ENCODE results near the gene TOX2.

Gene TOX2

DNA sequence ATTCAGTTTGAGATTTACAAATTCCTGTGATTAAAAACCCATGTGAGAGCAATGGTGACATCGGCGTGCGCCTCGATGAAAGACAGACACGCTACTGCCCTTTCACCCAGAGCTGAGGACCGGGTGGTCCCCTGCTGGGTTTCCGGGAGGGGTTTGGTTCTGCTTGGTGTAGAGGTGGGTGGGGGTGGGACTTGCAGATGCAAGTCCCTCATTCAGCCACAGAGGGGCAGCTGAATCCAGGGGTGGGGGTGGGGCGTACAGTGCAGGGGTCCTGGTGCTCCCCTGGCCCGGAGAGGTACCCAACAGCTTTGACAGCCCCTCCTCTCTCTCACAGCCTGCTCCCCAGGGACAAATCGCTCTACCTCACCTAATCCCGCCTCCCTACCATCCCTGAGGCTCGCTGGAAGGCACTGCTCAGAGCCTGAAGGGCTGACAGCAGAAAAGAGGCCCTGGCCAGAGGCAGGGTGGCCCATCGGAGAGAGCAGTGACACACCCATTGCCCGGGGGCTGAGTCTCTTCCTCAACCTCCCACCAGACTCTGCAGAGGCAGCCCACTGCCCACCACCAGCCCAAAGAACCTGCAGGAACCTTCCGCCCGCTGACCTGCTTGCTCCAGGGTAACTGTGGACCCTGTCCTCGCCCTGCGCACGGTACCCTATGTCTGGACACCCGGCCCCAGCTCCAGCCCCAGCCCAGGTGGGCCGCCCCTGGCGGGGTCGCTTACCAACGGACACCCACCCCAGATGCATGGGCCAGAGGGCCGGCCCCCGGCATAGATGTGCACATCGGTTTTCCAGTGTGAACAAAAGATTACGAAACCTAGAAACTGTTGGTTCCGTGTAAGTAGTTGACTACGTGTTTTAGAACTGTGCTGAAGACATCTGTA is 153.9 kb downstream of the TOX2 start:
- DNase-seq = no peak

DNA sequence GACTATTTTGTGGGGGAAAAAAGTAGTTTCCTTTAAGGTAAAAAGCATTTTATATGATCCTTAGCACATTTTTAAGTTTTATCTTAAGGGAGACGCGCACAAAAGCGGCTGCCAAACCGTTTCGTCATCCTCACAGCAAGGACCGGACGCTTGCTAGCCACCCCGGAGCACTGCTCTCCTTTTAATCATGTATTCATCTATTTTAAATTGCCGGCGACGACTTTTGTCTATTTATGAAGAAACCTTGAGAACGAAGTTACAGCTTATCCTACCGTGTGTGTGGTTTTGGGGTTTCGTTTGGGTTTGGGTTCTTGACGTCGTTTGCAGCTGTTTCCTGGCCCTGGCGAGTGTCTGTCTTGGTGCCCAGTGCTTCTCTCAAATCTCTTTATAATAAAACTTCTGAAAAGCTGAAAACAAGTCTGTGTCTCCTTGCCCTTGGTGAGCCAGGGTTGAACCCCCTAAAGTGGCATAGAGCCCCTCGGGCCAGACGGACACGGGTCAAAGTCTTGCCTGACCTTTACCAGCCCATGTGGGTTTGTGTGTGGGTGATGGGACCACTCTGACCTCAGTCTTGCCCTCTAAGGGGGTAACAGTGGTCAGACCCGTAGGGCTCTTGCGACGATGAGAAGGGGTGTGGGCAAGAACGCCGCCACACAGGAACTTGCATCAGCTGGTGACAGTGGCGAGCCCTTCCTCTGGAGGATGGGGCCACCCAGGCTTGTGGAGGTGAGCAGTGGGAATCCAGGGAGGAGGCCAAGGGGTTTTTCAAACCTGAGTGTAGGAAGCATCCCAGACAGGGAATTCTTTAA is 154.8 kb downstream of the TOX2 start:
- no peak for DNase-seq

DNA sequence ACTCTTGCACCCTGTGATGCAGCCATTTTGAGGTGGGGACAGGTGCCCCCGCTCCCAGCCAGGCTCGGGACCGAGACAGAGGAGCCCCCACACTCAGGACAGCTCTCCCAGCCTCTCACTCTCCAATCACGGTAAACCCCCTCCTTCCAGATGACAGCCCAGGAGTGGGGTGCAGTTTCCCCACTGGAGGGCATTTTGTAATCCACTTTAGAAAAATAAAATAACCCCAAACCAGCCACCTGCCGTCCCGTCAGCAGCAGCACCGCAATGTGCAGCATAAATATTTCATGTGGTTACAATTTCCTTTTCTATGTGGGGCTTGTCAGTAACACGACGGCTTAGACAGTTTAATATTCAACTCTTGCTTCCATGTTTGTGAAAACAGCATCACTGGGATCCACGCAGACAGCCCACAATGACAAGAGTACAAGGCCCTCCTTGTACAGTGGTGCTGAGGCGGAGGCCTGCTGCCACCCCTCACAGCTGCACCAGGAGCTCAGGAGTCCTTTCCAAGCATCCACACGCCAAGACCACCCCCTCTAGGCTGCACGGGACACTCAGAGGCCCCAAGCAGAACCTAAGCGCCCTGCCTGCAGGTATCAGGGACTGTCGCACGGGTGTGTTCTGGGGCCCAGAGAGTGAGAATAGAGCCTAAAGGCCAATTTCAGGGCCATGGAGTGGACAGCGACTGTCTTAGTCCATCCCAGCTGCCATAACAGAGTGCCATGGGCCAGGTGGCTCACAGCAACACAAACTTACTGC is 155.7 kb downstream of the TOX2 start:
- no peak for DNase-seq

DNA sequence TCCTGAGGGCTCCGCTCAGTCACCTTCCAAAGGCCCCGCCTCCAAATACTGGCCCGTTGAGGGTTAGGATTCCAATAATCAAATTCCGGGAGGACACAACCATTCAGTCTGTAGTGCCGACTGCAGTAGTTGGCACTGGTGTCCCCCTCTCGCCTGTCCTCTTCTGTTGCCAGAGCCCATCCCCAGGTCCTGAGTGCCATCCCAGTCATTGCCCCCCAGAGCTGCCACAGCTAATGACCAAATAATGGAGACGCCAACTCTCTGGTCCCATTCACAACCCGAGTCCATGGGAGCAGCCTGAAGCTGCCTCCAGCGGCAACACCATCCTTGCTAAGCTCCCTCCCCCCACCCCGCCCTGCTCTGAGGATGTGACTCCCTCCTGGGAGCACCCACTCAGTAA is 156.4 kb downstream of the TOX2 start:
- DNase-seq = no peak

DNA sequence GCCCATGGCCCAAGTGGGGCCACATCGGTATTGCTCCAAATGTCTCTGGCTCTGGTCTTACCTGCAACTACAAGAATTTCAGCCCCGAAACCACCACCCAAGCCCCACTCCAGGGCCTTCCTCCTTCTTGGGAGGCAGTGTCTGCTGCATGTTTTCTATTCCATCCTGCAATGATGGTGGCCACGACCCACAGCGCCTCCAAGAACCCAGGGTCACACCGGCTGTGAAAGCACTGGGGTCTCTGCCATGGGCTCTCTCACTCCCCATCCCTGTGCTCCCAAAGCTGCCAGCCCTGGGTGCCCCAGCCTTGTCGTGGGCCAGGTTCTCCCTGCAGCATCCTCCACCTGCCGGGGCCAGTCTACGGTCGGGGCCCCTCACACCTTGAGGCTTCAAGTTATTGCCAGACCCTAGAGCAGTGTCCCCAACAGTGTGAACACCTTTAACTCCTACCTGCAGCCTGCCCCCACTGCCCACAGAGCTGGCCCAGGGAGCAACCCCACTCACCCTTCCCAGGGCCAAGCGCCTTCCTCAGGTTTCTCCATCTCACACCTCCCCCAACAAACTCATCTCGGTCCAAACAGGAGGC is 157.0 kb downstream of the TOX2 start:
- DNase-seq = no peak

DNA sequence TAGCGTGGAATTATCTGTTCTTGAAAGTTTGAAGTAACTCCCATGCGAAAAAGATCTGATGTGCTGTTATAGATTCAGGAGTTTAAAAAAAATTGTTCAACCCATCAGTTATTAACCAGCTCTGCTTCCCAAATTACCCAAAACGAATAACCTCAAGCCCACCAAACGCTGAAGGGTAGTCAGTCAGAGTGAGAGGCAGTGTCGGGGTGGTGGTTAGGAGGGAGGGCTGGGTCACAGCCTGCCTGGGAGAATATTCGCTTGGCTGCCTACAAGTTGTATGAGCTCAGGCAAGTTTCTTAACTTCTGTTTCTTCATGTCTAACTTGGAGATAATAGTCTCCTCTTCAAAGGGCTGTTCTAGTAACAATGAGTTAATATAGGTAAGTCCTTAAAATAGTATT is 157.7 kb downstream of the TOX2 start:
- no peak for DNase-seq

DNA sequence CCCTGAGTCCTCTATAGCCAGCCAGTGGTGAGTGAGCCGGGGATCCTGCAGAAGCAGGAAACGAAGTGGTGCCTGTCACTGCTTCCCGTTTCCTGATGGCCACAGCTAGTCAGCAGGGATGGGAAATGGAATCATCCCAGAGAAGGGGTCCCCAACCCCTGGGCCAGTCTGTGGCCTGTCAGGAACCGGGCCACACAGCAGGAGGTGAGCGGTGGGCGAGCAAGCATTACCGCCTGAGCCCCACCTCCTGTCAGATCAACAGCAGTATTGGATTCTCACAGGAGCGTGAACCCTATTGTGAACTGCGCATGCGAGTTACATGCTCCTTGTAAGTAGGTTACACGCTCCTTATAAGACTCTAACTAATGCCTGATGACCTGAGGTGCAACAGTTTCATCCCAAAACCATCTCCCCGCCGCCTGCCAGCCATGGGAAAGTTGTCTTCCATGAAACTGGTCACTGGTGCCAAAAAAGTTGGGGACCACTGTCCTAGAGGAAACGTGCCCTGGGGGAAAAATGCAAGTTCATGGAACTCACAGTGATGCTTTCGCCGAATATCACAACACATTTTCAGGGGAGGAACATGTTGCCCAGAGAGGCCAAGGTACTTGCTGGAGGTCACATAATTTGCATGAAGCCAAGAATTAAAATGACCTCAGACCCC is 158.5 kb downstream of the TOX2 start:
- DNase-seq = no peak

DNA sequence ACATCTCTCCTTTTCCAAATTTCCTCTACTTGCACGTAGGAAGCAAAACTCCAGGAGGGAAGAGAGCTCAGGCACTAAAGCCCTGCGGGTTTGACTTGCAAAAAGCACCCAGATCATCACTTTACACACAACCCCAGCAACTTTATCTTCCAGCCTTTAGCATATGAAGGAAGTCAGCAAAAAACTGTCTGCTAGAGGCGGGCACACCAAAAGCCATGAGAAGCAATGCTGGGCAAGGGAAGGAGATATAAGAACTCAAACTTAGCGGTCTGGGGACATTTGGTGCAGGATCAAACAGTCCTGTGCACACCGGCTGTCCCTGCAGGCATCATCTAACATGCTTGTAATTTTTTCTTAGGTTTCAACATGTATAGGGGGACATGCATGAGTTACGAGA is 159.0 kb downstream of the TOX2 start:
- DNase-seq = no peak

DNA sequence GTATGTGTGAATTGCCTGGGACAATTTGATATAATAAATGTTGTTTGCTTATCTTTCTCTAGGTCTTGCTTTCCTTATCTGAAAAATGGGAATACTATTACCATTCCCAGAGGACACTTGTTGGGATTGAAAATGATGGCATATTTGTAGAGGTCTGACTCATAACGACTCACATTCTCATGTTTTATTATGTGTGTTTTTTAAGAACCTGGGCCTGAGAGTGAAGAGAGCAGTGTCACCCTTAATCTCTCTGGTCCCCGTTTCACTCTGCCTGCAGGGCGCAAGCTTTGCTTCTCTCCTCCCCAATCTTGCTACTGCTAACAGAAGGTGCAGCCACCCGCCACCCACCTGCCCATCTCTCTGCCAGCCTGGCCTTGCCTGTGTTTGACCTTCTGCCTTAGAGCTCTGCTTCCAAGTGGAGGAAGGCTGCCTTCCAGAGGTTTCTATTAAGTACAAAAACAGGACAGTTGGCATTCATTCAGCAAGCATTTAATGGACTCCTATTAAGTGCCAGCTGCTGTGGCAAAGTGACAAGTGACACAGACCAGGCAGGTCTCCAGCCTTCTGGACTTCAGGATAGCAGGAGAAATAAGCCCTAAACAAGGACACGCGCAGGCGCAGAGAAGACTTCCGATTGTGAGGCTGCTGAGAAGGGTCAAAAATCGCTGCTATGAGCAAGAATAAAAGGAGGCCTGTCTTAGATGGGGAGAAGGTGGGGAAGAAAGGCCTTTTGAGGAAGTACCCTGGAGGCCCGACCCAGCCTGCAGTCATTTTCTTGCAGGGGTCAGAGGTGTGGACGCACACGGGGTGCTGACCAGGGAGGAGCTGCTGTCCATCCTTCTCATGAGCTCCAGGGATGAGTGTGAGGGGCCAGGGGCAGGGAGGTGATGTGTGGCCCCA is 159.8 kb downstream of the TOX2 start:
- DNase-seq = no peak

DNA sequence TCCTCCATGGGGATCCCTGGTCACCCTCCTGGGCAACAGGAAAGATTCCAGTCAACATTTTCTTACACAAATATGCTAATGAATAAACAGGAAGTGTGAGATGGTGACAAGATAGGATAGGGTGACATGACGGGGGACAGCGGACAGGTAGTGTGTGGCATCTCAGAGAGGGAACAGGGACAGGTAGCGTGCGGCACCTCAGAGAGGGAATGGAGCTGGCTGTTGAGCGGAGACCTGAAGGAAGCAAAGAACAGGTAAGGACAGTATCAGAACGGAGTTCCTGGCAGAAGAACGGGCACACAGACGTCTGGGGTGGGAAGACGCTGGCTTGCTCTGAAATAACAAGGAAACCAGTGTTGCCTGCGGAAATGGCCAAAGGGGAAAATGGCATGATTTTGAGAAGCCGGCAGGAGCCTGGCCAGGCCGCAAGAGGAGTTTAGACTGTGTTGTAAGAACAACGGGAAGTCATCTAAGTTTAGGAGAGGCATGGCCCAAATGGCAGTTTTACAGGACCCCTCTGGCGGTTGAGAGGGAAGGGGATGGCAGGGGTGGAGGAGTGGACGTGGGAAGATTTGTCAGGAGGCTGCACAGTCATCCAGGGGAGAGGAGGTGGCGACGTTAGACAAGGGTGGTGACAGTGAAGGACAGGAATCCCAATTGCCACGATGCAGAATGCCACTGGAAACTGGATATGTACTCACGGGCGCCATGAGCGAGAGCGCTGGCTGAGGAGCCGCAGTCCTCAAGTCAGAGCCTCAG is 160.7 kb downstream of the TOX2 start:
- no peak for DNase-seq

DNA sequence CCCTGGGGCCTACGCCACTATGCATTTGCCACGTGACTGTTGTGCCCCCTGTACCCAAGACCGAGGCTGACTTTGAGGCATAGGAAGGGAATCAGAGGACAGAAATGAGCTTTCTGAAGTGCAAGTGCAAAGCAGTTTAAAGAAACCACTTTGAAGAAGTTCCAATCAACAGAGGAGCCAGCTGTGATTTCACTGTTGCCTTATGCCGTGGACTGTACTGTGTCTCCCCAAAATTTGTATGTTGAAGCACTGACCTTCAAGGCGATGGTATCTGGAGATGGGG is 161.2 kb downstream of the TOX2 start:
- no peak for DNase-seq

DNA sequence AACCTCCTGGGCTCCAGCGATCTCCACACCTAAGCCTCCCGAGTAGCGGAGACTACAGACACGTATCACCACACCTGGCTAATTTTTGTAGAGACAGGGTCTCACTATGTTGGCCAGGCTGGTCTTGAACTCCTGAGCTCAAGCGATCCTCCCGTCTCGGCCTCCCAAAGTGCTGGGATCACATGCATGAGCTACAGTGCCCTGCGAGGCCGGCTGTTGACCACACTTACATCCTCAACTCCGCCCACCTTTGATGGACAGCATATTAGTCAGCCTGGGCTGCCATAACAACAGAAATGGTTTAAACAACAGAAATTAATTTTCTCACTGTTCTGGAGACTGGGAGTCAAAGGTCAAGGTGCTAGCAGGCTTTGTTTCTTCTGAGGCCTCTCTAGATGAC is 164.6 kb downstream of the TOX2 start:
- DNase-seq = no peak

DNA sequence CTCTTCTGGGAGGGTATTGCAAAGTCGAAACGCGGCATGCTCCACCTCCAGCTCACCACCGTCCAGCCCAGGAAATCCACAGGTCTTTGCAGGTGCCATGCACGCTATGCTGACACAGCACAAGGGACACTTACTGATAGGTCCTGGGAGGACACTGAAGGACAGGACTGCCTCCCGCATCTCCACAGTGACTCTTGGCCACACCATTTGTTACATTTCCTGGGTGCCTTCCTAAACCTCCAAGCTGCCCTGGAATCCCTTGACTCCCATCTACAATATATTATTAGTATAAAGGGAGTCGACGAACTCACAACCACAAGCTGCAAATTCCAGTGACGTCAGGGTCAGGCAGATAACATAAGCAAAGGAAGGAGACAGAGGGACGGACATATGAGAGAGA is 165.4 kb downstream of the TOX2 start:
- DNase-seq = no peak

DNA sequence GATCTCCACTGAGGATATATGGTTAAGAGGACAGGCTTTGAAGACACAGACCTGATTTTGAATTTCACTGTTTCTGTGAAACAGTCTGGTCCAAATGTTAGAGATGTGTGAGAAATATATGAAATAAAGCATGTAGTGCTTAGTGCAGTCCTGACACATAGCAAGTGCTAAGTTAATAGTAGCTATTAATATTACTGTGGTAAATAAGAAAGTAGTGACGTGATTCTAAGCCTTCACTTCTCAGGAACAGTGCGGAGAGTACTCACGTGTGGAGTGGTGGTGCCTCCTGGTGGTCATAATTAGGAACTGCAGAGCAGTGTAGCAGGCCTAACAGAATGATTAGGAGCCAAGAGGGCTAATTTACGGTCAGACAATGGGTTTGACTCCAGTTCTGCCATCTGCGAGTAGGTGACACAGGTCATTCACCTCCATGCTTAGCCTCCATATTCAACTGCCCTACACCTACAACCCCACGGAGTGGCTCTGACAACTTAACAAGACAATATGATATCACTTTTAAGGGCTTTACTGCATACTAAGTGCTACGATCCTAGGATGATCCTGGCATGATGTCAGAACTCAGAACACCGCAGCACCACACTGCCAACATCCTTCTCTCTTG is 166.1 kb downstream of the TOX2 start:
- peak; percentile 76 for DNase-seq

DNA sequence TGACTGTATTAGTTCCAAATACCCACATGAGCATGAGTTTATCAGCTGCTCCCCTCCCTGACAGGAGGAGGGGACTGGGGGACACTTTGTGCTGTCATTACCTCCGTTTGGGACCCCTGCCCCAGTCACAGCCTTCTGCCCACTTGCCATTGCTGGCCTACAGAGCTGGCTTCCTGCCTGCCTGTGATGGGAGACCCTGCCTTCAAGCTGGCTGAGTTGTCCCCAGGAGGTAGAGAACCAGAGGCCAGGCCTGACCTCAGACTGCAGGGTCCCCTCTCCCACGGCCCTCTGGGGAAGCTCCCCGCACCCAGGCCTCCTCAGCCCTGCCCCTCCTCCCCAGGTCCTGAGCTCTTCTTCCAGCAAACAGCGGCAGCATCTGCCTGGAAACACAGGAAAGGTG is 166.8 kb downstream of the TOX2 start:
- no peak for DNase-seq

DNA sequence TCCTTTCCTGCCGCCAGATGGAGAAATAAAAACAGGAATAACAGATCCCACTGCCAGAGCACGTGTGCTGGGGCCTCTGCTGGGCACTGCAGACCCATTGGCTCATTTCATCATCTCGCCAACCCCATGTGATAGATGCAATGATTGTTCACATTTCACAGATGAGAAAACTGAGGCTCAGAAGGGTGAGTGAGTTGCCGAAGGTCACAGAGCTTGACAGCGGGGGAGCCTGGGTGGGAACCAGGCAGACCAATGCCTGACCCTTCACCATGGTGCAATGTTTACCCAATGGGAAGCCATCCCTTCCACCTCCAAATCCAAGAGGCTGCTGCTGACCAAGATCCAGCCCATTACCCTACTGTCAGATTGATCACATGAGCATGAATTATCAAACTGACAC is 167.2 kb downstream of the TOX2 start:
- DNase-seq = no peak

DNA sequence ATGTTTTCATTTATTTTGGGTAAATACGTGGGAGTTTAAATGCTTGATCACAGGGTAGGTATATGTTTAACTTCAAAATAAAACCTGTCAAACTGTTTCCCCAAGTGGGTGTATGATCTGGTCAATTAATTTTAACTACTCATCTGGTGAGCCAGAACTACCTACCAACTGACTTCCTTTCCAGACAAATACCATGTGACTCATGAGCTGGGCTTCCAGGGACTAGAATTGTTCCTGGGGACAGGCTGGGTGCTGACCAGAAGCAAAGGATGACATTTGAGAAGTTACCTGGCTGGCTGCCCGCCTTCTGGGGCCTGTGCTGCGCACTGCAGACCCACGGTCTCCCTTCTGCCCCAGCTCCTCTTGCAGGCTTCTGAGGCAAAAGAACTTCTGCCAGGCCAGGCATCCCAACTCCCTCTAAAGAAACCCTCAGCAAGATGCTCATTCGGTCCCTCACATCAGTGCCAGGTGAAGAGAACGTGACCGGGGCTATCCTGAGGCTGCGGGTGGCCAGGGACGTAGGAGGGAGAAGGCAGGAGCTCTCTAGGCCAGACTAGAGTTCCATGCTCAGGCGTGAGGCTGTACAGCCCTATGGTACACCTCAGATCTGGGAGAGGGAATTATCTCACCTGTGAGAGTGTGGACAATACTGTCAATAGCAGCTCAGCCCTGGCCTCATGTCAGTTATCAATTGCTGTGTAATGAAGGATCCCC is 168.7 kb downstream of the TOX2 start:
- peak; percentile 57 for DNase-seq

DNA sequence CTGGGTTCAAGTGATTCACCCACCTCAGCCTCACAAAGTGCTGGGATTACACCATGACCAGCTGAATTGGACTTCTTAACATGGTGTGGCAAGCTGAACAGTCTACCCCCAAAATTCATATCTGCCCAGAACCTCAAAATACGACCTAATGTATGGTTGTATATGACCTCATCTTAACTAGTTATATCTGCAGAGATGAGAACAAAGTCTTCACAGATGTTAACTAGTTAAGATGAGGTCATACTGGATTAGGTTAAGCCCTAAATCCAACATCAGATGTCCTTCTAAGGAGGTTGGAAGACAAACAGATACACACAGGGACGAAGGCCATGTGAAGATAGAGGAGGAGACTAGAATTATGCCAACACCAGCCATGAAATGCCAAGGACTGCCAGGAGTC is 169.8 kb downstream of the TOX2 start:
- no peak for DNase-seq

DNA sequence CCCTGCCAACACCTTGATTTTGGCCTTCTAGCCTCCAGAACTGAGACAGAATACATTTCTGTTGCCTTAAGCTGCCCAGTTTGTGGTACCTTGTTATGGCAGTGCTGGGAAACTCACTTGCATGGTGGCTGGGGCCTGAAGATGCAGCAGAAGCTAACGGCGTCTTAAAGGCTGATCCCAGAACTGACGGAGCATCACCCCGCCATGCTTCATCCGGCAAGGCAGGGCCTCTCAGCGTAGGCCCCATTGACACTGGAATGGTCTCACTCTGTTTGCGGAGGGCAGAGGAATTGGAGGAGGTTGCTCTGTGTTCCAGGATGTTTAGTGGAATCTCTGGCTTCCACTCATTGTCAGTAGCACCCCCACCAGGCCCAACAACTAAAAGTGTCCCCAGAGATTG is 170.2 kb downstream of the TOX2 start:
- DNase-seq = no peak

Data from right hindlimb (tissue), 1 donor.